NCI-H2196 treated with DMSO at 0.1 percent for 48 hours (cell line): ENCODE results near the gene IRGC.

ENCODE experiments used
- DNase-seq: peaks from one replicate; lab custom pipeline; 2025; ENCODE audit not compliant: unreplicated experiment; lab: John Stamatoyannopoulos, UW

Gene IRGC

GRCh38 chr19:43721469-43722048 is 5.7 kb downstream of the IRGC start:
- no peak for DNase-seq

- DNase-seq: no peak
Measured at GRCh38 chr19:43723588-43723987, 7.7 kb downstream of the IRGC start.

GRCh38 chr19:43724896-43725295 is 9.0 kb downstream of the IRGC start:
- DNase-seq: no peak

- no peak for DNase-seq
Measured at GRCh38 chr19:43725468-43725867, 9.6 kb downstream of the IRGC start.

GRCh38 chr19:43726736-43727592 is 11.1 kb downstream of the IRGC start:
- DNase-seq: no peak

- no peak for DNase-seq
Measured at GRCh38 chr19:43727593-43727853, 11.6 kb downstream of the IRGC start.

GRCh38 chr19:43729919-43730318 is 14.0 kb downstream of the IRGC start:
- no peak for DNase-seq

GRCh38 chr19:43731346-43731745 is 15.5 kb downstream of the IRGC start:
- no peak for DNase-seq

- no peak for DNase-seq
Measured at GRCh38 chr19:43731846-43732245, 16.0 kb downstream of the IRGC start.

GRCh38 chr19:43735013-43735412 is 19.1 kb downstream of the IRGC start:
- DNase-seq: no peak

GRCh38 chr19:43735957-43736356 is 20.1 kb downstream of the IRGC start:
- DNase-seq: no peak

- no peak for DNase-seq
Measured at GRCh38 chr19:43738780-43739211, 22.9 kb downstream of the IRGC start.

- DNase-seq: no peak
Measured at GRCh38 chr19:43739439-43740235, 23.8 kb downstream of the IRGC start.

- no peak for DNase-seq
Measured at GRCh38 chr19:43741075-43741825, 25.4 kb downstream of the IRGC start.

GRCh38 chr19:43743059-43743458 is 27.2 kb downstream of the IRGC start:
- DNase-seq: no peak

GRCh38 chr19:43747557-43748204 is 31.8 kb downstream of the IRGC start:
- DNase-seq: no peak

GRCh38 chr19:43748205-43748594 is 32.3 kb downstream of the IRGC start:
- no peak for DNase-seq

GRCh38 chr19:43748685-43749084 is 32.8 kb downstream of the IRGC start:
- DNase-seq: no peak

GRCh38 chr19:43749152-43749551 is 33.3 kb downstream of the IRGC start:
- DNase-seq: no peak

- DNase-seq: no peak
Measured at GRCh38 chr19:43749898-43750297, 34.0 kb downstream of the IRGC start.
